ENCODE measurements around the gene GRIK1. TPM values are rescaled to one million over a fixed set of nuclear protein-coding genes. Genes with fewer than 3 reads are reported as not detected.

Gene GRIK1
- total RNA-seq, 2 donors from 2014 or later, result not detected

- Mint-ChIP-seq H3K36me3 (ENCODE audit: low read depth) (no peaks in the 10 kb centered on the region), H3K27me3 (ENCODE audit: insufficient read depth) (no peaks in the 10 kb centered on the region), H3K4me1 (no peaks in the 10 kb centered on the region), H3K27ac (no peak overlapping the region), H3K9me3 (no peaks in the 10 kb centered on the region), H3K4me3 (no peak overlapping the region)
- no peak for TF ChIP-seq CTCF (conservative IDR thresholded peaks at IDR 0.05)
- no peaks in the 10 kb centered on the region for H3K4me1 ChIP-seq (ENCODE audit: control insufficient read depth, insufficient read depth, low read length)
- no peak overlapping the region for H3K27ac ChIP-seq (ENCODE audit: low read depth, low read length)
- no peaks in the 10 kb centered on the region for H3K27me3 ChIP-seq (ENCODE audit: control insufficient read depth, insufficient read depth, low read length, poor library complexity, severe bottlenecking)
- WGBS, 2 experiments (ENCODE audit: insufficient coverage in 1 of 2, insufficient read length in 1 of 2), result 93 to 95% methylated on average over 4 of the region's 4 CpGs
- H3K36me3 ChIP-seq (ENCODE audit: control insufficient read depth, insufficient read depth, low read length), result no peaks in the 10 kb centered on the region
- H3K4me3 ChIP-seq (ENCODE audit: low read length), result no peak overlapping the region
- no peak for DNase-seq
- H3K9me3 ChIP-seq (ENCODE audit: control insufficient read depth, low read length), result no peaks in the 10 kb centered on the region
- H3K9ac ChIP-seq (ENCODE audit: extremely low read depth, low read length, poor library complexity, severe bottlenecking), result no peak overlapping the region
These were observed 305.4 kb downstream of the GRIK1 start for GRCh38 chr21:29634418-29634817.

GRCh38 chr21:29633756-29634155 lies 306.0 kb downstream of the GRIK1 start:
- H3K9me3 ChIP-seq (ENCODE audit: control insufficient read depth, low read length), result no peaks in the 10 kb centered on the region
- no peak for DNase-seq
- no peaks in the 10 kb centered on the region for H3K36me3 Mint-ChIP-seq (ENCODE audit: low read depth)
- H3K9me3 Mint-ChIP-seq, result no peaks in the 10 kb centered on the region
- H3K27me3 ChIP-seq (ENCODE audit: control insufficient read depth, insufficient read depth, low read length, poor library complexity, severe bottlenecking), result no peaks in the 10 kb centered on the region
- H3K27me3 Mint-ChIP-seq (ENCODE audit: insufficient read depth), result no peaks in the 10 kb centered on the region
- no peak overlapping the region for H3K27ac ChIP-seq (ENCODE audit: low read depth, low read length)
- no peak for TF ChIP-seq CTCF (conservative IDR thresholded peaks at IDR 0.05)
- H3K4me1 Mint-ChIP-seq, result no peaks in the 10 kb centered on the region
- no peak overlapping the region for H3K9ac ChIP-seq (ENCODE audit: extremely low read depth, low read length, poor library complexity, severe bottlenecking)
- no peaks in the 10 kb centered on the region for H3K4me1 ChIP-seq (ENCODE audit: control insufficient read depth, insufficient read depth, low read length)
- H3K4me3 ChIP-seq (ENCODE audit: low read length), result no peak overlapping the region
- H3K4me3 Mint-ChIP-seq, result no peak overlapping the region
- H3K27ac Mint-ChIP-seq, result no peak overlapping the region
- 60 to 94% methylated on average over 1 to 2 of the region's 2 CpGs for WGBS, 2 experiments (ENCODE audit: insufficient coverage in 1 of 2, insufficient read length in 1 of 2)
- no peaks in the 10 kb centered on the region for H3K36me3 ChIP-seq (ENCODE audit: control insufficient read depth, insufficient read depth, low read length)

DNA sequence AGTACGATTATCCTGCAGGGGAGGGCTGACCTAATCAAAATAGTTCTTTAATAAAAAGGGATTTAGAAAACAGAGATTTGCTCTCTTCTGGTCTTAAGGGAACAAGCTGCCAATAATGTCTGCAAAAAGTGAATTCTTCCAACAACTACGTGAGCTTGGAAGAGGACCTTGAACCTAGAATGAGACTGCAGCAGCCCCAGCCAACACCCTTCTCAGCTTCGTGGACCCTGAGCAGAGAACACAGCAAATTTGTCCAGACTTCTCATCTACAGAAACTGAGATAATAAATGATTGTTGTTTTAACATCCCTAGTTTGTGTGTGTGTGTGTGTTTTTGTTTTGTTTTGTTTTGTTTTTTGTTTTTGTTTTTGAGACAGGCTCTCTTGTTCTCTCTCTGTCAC lies 309.4 kb downstream of the GRIK1 start:
- Histone ChIP-seq H3K4me3 (ENCODE audit: low read length) (no peak overlapping the region), H3K27ac (ENCODE audit: low read depth, low read length) (no peak overlapping the region), H3K9me3 (ENCODE audit: control insufficient read depth, low read length) (no peaks in the 10 kb centered on the region), H3K27me3 (ENCODE audit: control insufficient read depth, insufficient read depth, low read length, poor library complexity, severe bottlenecking) (no peaks in the 10 kb centered on the region), H3K4me1 (ENCODE audit: control insufficient read depth, insufficient read depth, low read length) (no peaks in the 10 kb centered on the region), H3K9ac (ENCODE audit: extremely low read depth, low read length, poor library complexity, severe bottlenecking) (no peak overlapping the region), H3K36me3 (ENCODE audit: control insufficient read depth, insufficient read depth, low read length) (no peaks in the 10 kb centered on the region)
- Mint-ChIP-seq H3K36me3 (ENCODE audit: low read depth) (no peaks in the 10 kb centered on the region), H3K9me3 (no peaks in the 10 kb centered on the region), H3K27me3 (ENCODE audit: insufficient read depth) (no peaks in the 10 kb centered on the region), H3K27ac (no peak overlapping the region), H3K4me3 (no peak overlapping the region), H3K4me1 (no peaks in the 10 kb centered on the region)
- no peak for DNase-seq
- no peak for TF ChIP-seq CTCF (conservative IDR thresholded peaks at IDR 0.05)
- 97 to 100% methylated on average over 2 to 3 of the region's 3 CpGs for WGBS, 2 experiments (ENCODE audit: insufficient coverage in 1 of 2, insufficient read length in 1 of 2)
